OCI-LY1 (cell line): ENCODE results near the gene CFAP91.

Experiments
- H2AFZ ChIP-seq: fragments of 200-600 bp; sonication (generic), shearing (Covaris generic); 2 replicates; pipeline ENCODE4 v1.6.0; 2014; ENCODE audit warnings: antibody characterized with exemption, mild to moderate bottlenecking, low read length
- H3F3A ChIP-seq: fragments of 200-600 bp; sonication (generic), shearing (Covaris generic); 2 replicates; pipeline ENCODE4 v1.6.0; 2014; ENCODE audit warnings: mild to moderate bottlenecking, antibody characterized with exemption, low read length, moderate library complexity; ENCODE audit not compliant: insufficient read depth
- H3K27ac ChIP-seq: fragments of 200-600 bp; sonication (generic); 2 replicates; pipeline ENCODE4 v1.5.1; 2014; ENCODE audit warnings: low read length, mixed run types, mild to moderate bottlenecking, low read depth; ENCODE audit not compliant: poor library complexity, severe bottlenecking
- H3K27me3 ChIP-seq: fragments of 200-600 bp; sonication (generic); 2 replicates; pipeline ENCODE4 v1.6.0; 2014; ENCODE audit warnings: antibody characterized with exemption, mild to moderate bottlenecking, low read length, moderate library complexity; ENCODE audit not compliant: insufficient read depth
- H3K36me3 ChIP-seq: fragments of 200-600 bp; sonication (generic); 2 replicates; pipeline ENCODE4 v1.6.1; 2014; ENCODE audit warnings: mild to moderate bottlenecking, antibody characterized with exemption, low read length, moderate library complexity, mixed read lengths; ENCODE audit not compliant: insufficient read depth
- H3K4me1 ChIP-seq: fragments of 200-600 bp; sonication (generic); 2 replicates; pipeline ENCODE4 v1.5.1; 2014; ENCODE audit warnings: mild to moderate bottlenecking, low read length, moderate library complexity; ENCODE audit not compliant: insufficient read depth, severe bottlenecking
- H3K4me2 ChIP-seq: fragments of 200-600 bp; sonication (generic), shearing (Covaris generic); 2 replicates; pipeline ENCODE4 v1.6.1; 2014; ENCODE audit warnings: low read length
- H3K4me3 ChIP-seq: fragments of 200-600 bp; sonication (generic); 2 replicates; pipeline ENCODE4 v1.5.1; 2014; ENCODE audit warnings: low read length, low read depth, mild to moderate bottlenecking, mixed read lengths; ENCODE audit not compliant: poor library complexity, severe bottlenecking
- H3K79me2 ChIP-seq: fragments of 200-600 bp; shearing (Covaris generic); 2 replicates; pipeline ENCODE4 v1.6.1; 2016; ENCODE audit warnings: mixed run types, low read length, mixed read lengths; ENCODE audit not compliant: insufficient read depth
- H3K9ac ChIP-seq: fragments of 200-600 bp; sonication (generic), shearing (Covaris generic); 2 replicates; pipeline ENCODE4 v1.6.1; 2014; ENCODE audit warnings: mild to moderate bottlenecking, low read length, mixed read lengths
- H3K9me2 ChIP-seq: fragments of 200-600 bp; sonication (generic), shearing (Covaris generic); 2 replicates; pipeline ENCODE4 v1.6.1; 2014; ENCODE audit warnings: low read depth, mild to moderate bottlenecking, low read length, mixed read lengths
- H3K9me3 ChIP-seq: fragments of 200-600 bp; shearing (Covaris generic); 2 replicates; pipeline ENCODE4 v1.6.1; 2014; ENCODE audit warnings: low read length, mixed read lengths
- H4K20me1 ChIP-seq: fragments of 200-600 bp; sonication (generic), shearing (Covaris generic); 2 replicates; pipeline ENCODE4 v1.6.0; 2016; ENCODE audit warnings: mild to moderate bottlenecking, low read length; ENCODE audit not compliant: insufficient read depth
- EZH2 ChIP-seq: fragments of 200-600 bp; sonication (generic), shearing (Covaris generic); IDR thresholded peaks from 2 replicates; pipeline ENCODE4 v1.8.0; 2017; ENCODE audit warnings: borderline replicate concordance, mixed run types, mild to moderate bottlenecking, antibody characterized with exemption, low read length, moderate library complexity, mixed read lengths
- TF ChIP-seq, protein P1 (sequence below): fragments of 200-600 bp; sonication (generic), shearing (Covaris generic); IDR thresholded peaks from 2 replicates; pipeline ENCODE4 v1.5.1; 2017; ENCODE audit warnings: mild to moderate bottlenecking, antibody characterized with exemption, low read length, moderate library complexity, mixed read lengths

CFAP91 gene

GRCh38 chr3:119751423-119751822 lies 48.6 kb downstream of the CFAP91 start:
- Histone ChIP-seq H3K9me3 (no peaks in the 10 kb centered on the region), H3K4me3 (no peak overlapping the region), H3K27me3 (no peaks in the 10 kb centered on the region), H3K9me2 (no peaks in the 10 kb centered on the region), H3K4me2 (no peak overlapping the region), H4K20me1 (no peaks in the 10 kb centered on the region), H3K79me2 (no peaks in the 10 kb centered on the region), H3K27ac (no peak overlapping the region), H3K4me1 (no peaks in the 10 kb centered on the region), H3F3A (no peaks in the 10 kb centered on the region), H2AFZ (no peak overlapping the region), H3K36me3 (no peaks in the 10 kb centered on the region), H3K9ac (no peak overlapping the region)
- TF ChIP-seq, protein P1, sequence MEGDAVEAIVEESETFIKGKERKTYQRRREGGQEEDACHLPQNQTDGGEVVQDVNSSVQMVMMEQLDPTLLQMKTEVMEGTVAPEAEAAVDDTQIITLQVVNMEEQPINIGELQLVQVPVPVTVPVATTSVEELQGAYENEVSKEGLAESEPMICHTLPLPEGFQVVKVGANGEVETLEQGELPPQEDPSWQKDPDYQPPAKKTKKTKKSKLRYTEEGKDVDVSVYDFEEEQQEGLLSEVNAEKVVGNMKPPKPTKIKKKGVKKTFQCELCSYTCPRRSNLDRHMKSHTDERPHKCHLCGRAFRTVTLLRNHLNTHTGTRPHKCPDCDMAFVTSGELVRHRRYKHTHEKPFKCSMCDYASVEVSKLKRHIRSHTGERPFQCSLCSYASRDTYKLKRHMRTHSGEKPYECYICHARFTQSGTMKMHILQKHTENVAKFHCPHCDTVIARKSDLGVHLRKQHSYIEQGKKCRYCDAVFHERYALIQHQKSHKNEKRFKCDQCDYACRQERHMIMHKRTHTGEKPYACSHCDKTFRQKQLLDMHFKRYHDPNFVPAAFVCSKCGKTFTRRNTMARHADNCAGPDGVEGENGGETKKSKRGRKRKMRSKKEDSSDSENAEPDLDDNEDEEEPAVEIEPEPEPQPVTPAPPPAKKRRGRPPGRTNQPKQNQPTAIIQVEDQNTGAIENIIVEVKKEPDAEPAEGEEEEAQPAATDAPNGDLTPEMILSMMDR, result no peak
- TF ChIP-seq EZH2, result no peak
